GM12865 (cell line): ENCODE results near the gene ASB15.
A peak's percentile ranks its signal among the peaks of the same experiment; 100 is the strongest.

Experiments
- DNase-seq: peaks from one replicate; pipeline ENCODE4 v3.0.0; 2010; ENCODE audit warnings: low read depth
- H3K4me3 ChIP-seq: 2 replicates; pipeline ENCODE4 v1.5.1; 2011; ENCODE audit warnings: mild to moderate bottlenecking, low read depth, low read length, control low read depth
- TF ChIP-seq, protein P1 (sequence below): IDR thresholded peaks from 2 replicates; pipeline ENCODE4 v1.5.1; 2011; ENCODE audit warnings: low read length, control low read depth, low read depth, inconsistent platforms; ENCODE audit not compliant: insufficient read depth; ENCODE audit errors: missing control alignments

Gene ASB15

GRCh38 chr7:123622660-123623386 lies 21.2 kb downstream of the ASB15 start:
- no peak overlapping the region for H3K4me3 ChIP-seq
- DNase-seq = no peak
- TF ChIP-seq, protein P1, sequence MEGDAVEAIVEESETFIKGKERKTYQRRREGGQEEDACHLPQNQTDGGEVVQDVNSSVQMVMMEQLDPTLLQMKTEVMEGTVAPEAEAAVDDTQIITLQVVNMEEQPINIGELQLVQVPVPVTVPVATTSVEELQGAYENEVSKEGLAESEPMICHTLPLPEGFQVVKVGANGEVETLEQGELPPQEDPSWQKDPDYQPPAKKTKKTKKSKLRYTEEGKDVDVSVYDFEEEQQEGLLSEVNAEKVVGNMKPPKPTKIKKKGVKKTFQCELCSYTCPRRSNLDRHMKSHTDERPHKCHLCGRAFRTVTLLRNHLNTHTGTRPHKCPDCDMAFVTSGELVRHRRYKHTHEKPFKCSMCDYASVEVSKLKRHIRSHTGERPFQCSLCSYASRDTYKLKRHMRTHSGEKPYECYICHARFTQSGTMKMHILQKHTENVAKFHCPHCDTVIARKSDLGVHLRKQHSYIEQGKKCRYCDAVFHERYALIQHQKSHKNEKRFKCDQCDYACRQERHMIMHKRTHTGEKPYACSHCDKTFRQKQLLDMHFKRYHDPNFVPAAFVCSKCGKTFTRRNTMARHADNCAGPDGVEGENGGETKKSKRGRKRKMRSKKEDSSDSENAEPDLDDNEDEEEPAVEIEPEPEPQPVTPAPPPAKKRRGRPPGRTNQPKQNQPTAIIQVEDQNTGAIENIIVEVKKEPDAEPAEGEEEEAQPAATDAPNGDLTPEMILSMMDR = no peak

- TF ChIP-seq, protein P1 = peak; percentile 92
- peak; percentile 78 for DNase-seq
- no peak overlapping the region for H3K4me3 ChIP-seq
These were observed 23.0 kb downstream of the ASB15 start for GRCh38 chr7:123624527-123625183.

DNA sequence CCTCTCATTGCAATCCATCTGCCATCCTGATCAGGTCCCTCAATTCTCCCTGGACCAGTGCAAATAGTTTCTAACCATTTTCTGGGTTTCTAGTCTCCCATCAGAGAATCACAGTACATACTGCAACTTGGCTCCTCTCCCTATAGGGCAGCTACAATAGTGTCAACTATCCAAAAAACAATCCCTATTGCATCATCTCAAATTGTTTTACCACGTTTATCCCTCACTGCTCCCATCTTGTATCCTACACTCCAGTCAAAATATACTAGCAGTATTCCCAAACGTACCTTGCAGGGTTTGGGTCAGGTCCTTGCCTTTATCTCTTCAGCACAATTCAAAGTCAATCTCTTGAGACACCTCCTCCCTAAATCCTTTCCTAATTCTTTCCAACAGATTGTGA lies 23.6 kb downstream of the ASB15 start:
- DNase-seq = no peak
- H3K4me3 ChIP-seq = no peak overlapping the region
- TF ChIP-seq, protein P1 = no peak

GRCh38 chr7:123627851-123628250 lies 26.2 kb downstream of the ASB15 start:
- TF ChIP-seq, protein P1 = no peak
- H3K4me3 ChIP-seq = no peak overlapping the region
- no peak for DNase-seq

DNA sequence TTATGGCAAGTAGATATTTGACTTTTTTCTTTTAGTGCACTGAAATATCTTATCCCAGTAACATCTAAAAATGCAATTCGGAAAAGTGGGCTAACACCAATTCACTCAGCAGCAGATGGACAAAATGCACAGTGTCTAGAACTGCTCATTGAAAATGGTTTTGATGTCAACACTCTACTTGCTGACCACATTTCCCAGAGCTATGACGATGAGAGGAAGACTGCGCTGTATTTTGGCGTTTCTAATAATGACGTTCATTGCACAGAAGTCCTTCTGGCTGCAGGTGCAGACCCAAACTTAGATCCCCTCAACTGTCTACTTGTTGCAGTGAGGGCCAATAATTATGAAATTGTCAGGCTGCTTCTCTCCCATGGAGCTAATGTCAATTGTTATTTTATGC lies 27.2 kb downstream of the ASB15 start:
- TF ChIP-seq, protein P1 = no peak
- no peak overlapping the region for H3K4me3 ChIP-seq
- DNase-seq = no peak

DNA sequence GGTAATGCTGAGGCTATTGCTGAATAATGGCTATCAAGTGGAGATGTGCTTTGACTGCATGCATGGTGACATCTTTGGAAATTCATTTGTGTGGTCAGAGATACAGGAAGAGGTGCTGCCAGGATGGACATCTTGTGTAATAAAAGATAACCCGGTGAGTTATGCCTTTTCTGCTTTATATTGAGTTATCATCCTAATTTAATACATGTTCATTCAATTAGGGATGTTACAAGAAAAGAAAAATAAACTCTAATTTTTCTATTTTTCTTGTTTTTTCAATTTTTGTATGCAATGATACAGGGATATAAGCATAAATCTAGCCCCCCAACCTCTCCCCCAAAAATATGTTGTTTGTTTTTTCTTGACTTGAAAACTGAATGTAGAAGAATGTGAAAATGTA lies 27.7 kb downstream of the ASB15 start:
- no peak overlapping the region for H3K4me3 ChIP-seq
- DNase-seq = no peak
- TF ChIP-seq, protein P1 = no peak
